HG03103 (cell line): ENCODE measurements around the gene U2AF1L4.

Source experiments
- ATAC-seq: cut with Tn5 transposase; IDR thresholded peaks from one replicate; pipeline ENCODE4 v1.9.1; 2021; ENCODE audit warnings: low read depth; ENCODE audit not compliant: unreplicated experiment

U2AF1L4 gene

DNA sequence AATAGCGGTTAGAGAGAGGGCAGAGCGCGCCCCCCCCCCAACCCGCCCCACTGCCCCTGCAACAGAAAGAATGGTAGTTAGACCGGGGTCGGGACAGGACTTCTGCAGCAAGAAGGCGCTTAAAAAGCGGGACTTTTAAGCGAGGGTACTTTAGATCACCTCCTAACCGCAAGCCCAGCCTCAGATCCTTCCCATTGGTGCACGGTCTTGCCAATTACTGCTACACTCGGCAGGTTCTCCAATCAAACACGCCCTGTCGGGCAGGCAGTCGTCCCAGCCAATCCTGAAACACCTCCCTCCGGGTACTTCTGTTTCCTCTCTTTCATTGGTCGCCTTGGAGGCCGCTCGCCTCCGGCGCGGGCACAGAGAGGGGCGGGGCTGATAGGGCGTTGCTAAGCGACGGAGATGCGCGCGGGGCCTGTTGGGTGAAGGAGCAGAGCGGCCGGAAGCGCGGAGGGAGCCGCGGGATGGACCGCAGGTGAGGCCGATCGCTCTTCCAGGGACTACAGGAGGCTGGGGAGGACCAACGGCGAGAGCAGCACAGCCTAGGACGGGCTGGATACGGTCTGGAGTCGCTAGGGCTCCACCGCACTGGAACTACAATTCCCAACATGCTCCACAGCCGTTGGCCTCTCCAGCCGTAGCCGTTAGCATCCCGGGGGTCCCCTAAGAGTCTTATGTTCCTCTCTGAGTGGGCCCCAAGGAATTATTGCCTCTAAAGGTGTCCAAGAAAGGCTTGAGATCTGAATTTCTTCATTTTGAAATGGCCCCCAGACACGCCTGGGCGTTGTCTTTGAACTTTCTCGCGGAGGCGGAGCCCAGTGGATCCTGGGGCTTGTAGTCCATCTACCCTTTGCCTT is 12.8 kb upstream of the U2AF1L4 start, which contains the start of gene PROSER3:
Gene PROSER3, plus strand, starts transcription at position 428 of the 860 bp plus-strand sequence. Its CDS starts 40 bp downstream, at position 468.
- peak; percentile 97 for ATAC-seq

DNA sequence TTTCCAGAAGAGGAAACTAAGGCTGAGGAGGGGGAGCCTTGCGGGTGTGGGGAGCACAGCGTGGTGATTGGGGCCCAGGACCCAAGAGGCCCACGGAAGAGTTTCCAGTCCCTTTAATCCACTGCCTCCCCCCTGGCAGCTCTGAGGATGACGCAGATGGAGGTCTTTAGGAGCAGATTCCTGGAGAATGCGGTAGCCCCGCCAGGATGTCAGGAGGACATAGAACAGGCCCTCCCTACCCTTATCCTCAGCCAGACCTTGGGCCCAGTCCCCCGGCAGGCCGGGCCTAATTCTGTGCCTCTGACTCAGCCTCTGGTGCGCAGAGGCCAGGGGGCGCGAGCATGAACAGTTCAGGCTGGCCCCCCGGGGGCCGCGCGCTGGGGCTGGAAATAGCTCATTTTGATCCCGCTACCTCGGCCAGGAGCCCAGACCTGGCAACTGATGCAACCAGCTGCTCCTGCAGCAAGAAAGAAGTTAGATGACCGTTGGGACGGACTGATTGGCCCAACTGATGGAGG is 12.1 kb upstream of the U2AF1L4 start:
- ATAC-seq: no peak

DNA sequence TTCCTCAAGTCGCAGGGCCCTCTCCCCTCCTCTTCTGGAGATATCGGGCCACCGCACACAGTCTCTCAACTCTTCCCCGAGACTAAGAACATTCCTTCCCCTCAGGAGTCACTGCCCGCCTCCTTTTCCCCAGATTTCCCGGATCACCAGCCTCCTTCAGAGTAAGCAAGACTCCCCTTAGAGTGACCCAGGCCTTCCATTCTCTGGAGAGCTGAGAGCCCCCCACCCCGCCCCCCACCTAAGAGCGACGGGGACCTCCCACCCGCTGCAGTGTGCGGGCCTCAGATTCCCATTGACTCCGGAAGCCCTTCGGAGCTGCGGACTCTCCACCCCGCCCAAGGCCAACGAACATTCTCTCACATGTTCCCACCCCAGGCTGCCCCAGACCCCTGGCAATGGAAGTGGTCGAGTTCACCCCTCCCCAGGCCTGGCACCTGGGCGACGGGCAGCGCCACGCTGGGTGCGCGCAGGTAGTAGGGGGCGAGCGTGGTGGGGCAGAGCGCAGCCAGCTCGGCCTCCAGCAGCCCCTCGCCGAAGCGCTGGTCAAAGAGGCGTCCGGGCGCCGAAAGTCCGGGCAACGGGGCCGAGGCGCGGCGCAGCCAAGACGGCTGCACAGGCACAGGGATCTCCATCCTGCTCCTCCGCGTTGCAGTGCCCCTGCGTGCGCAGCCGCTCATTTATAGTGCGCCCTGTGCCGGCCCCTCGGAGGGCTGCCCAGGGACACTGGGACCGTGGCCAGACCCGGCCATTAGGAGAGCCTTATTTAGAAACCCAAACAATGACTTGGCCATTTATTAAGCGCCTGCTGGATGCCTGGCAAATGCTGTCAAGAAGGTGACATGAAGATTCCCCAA is 11.4 kb upstream of the U2AF1L4 start, which contains the start of gene HSPB6:
Gene HSPB6, minus strand, starts transcription at position 653 of the 854 bp plus-strand sequence. Its CDS starts 21 bp downstream, at position 632.
- no peak for ATAC-seq

DNA sequence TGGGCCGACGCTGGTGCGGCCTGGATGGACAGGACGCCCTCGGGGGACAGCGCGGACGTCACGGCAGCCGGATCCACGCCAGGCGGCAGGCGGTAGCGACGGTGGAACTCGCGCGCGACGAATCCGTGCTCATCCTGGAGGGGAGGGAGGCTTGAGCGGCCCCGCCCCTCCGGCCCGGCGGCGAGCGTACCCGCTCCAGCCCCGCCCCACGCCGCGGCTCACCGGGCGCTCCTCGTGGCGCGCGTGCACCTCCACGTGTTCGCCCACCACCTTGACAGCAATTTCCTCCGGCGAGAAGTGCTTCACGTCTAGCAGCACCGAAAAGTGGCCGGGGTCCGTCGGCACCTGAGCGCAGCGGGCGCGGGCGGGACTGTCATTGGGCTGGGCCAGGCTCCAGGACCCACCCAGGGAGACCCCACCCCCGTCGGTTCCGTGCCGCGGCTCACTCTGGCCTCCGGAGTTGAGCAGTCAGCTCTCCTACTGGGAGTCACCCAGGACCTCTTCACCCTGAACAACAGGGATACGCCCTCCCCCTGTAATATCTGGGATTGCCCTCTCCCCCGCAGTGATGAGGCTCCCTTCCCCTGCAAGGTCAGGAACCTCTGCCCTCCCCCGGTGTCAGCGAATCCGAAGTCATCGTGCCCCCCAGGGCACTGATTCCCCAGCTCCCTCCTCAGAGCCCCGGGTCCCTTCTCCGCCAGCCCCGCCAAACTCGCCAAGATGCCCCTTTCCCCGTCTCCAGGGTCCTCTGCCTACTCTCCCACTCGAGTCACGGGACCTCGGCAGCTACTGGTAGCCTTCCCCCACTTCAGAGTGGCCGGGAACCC is 10.5 kb upstream of the U2AF1L4 start:
- ATAC-seq: no peak

- ATAC-seq: no peak
Measured at GRCh38 chr19:35755131-35755549, 9.9 kb upstream of the U2AF1L4 start.

- ATAC-seq: no peak
Measured at GRCh38 chr19:35754370-35755130, 9.3 kb upstream of the U2AF1L4 start.

DNA sequence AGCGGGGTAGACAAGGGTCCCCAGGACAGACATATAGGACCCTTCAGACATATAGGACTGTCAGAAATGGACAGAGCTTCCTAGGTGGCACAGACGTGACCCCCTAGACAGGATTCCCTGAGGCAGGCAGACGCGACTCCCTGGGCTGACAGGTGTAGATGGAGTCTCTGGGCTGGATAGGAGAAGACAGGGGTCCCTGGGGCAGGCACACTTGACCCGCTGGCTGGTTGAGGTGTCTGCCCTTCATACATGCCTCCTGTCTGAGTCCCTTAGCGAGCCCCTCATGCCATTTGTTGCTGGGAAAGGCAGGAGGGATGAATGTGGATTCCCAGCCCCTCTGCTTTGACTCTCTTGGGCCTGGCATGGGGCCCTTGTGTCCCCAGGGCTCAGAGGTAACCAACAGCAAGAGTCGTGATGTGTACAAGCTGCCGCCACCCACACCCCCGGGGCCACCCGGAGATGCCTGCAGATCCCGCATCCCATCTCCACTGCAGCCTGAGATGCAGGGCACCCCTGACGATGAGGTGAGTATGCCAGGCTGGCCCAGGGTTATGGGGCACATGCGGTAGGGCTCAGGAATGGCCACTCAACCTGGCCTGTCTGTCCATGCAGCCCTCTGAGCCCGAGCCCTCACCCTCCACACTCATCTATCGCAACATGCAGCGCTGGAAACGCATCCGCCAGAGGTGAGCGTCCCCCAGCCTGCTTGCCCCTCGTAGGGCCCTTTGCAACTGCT is 8.6 kb upstream of the U2AF1L4 start:
- no peak for ATAC-seq

DNA sequence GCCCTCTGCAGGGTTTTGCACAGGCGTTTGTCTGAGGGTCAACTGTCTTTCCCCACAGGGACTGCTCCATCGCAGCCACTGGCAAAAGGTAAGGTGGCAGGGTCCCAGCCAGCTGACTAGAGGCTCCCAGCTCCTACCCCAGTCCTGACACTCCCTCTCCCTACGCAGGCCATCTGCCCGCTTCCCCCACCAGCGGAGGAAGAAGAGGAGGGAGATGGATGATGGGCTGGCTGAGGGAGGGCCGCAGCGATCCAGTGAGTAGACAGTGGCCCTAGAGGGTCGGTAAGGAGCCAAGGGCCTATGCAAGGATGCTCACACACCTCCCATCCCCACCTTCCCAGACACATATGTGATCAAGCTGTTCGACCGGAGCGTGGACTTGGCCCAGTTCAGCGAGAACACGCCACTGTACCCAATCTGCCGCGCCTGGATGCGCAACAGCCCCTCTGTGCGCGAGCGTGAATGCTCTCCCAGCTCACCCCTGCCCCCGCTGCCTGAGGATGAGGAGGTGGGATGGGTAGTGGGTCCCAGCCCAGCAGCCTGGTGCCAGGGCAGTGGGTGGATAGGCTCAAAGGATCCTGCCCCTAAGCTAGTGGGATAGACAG is 7.6 kb upstream of the U2AF1L4 start:
- ATAC-seq: no peak

- ATAC-seq: no peak
Measured at GRCh38 chr19:35751839-35752745, 6.9 kb upstream of the U2AF1L4 start.

DNA sequence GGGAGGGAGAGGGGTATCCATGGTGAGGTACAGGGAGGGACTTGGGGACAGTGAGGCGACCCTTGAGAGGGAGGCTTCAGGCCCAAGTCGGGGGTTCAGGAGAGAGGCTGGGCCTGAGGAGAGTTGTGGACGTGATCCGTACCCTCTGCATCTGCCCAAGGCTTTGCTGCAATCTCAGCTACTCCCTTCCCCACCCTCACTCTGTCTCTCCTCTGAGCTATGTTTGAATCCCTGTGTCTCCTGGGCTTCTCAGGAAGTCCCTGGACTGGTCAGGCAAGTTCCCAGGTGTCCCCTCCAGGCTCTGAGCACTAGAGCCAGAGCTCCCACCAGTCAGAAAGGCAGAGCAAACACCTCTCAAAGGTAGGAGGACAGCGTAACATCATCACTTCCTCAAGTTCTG is 4.9 kb upstream of the U2AF1L4 start:
- ATAC-seq: no peak

GRCh38 chr19:35748106-35749020 is 3.1 kb upstream of the U2AF1L4 start, which contains the start of gene LIN37:
Gene LIN37 (plus strand): TSS chr19:35748576. CDS start chr19:35748725, 149 bp downstream.
- ATAC-seq: peak; percentile 68

- no peak for ATAC-seq
Measured at GRCh38 chr19:35746531-35746930, 1.3 kb upstream of the U2AF1L4 start.

GRCh38 chr19:35746087-35746462 is 857 bp upstream of the U2AF1L4 start:
- no peak for ATAC-seq

- ATAC-seq: no peak
Measured at GRCh38 chr19:35744430-35745327, 539 bp downstream of the U2AF1L4 start.
